ENCODE measurements around the gene IFNL4. TPM values are rescaled to one million over a fixed set of nuclear protein-coding genes. Genes with fewer than 3 reads are reported as not detected.

IFNL4 gene
- total and polyA plus RNA-seq, 2 of the 13 experiments (the other 11 are each of a cell fraction or from before 2014, with no cell fraction given): not detected

DNA sequence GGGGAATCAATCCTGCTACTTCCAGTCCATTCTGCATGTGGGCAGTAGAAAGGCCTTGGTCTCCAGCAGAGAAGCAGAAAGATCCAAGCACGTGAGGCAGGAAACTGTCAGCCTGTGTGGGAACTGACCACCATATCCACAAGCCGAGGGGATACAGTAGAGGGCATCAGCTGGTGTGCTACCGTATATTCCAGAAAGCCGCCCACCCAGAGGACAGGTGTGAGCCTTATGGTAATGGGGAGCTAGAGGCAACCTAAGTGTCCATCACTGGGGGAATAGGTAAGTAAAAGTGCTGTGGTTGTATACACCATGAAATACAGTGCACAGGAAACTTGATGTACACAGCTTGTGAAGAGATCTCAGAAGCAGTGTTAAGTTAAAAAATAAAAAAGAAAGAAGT, 44.7 kb upstream of the IFNL4 start:
- 34% methylated on average over 4 of the region's 4 CpGs for WGBS (ENCODE audit: low lambda C conversion rate)
- Histone ChIP-seq H4K20me1 (ENCODE audit: insufficient read depth, low read length) (no peaks in the 10 kb centered on the region), H2AFZ (ENCODE audit: low read length) (no peak overlapping the region), H3K36me3 (replicated peaks in 1 of 2; ENCODE audit: control insufficient read depth in 1 of 2, insufficient read depth in 2 of 2, low read length in 2 of 2) (no peaks in the 10 kb centered on the region), H3K27ac (ENCODE audit: extremely low read length, insufficient read depth, low read length) (no peak overlapping the region), H3K4me3 (replicated peaks in 1 of 3; ENCODE audit: insufficient read depth in 1 of 3, low read depth in 2 of 3, low read length in 3 of 3) (no peak overlapping the region), H3K9me3 (ENCODE audit: low read length) (no peaks in the 10 kb centered on the region), H3K4me1 (ENCODE audit: insufficient read depth, low read length) (no peaks in the 10 kb centered on the region), H3K27me3 (ENCODE audit: control insufficient read depth in 1 of 2, insufficient read depth in 2 of 2, low read length in 2 of 2) (peaks cover 0 to 10% of the 10 kb centered on the region in 2 experiments; a peak in 2 of 5 replicates), H3K79me2 (ENCODE audit: insufficient read depth, low read length) (no peaks in the 10 kb centered on the region), H3K4me2 (ENCODE audit: low read depth, low read length) (no peak overlapping the region), H3K9ac (ENCODE audit: insufficient read depth, low read depth, low read length) (no peak overlapping the region)
- ChIA-PET CTCF (ENCODE audit: low intra/inter-chr PET ratio, low total read pairs) (no interaction called here), POLR2A (no interaction called here)
- FAIRE-seq: no peak
- in situ Hi-C loops (cut with HindIII; ENCODE audit: extremely low pct_ligation_motif_present, low pct_unique_long_range_greater_than_20kb) (no loop called here), intact Hi-C loops (cut with micrococcal nuclease; ENCODE audit: unreplicated experiment) (no loop called here)
- TF ChIP-seq, protein P1, sequence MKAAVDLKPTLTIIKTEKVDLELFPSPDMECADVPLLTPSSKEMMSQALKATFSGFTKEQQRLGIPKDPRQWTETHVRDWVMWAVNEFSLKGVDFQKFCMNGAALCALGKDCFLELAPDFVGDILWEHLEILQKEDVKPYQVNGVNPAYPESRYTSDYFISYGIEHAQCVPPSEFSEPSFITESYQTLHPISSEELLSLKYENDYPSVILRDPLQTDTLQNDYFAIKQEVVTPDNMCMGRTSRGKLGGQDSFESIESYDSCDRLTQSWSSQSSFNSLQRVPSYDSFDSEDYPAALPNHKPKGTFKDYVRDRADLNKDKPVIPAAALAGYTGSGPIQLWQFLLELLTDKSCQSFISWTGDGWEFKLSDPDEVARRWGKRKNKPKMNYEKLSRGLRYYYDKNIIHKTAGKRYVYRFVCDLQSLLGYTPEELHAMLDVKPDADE (CRISPR knock-in tag; IDR thresholded peaks at IDR 0.05): no peak
- TF ChIP-seq ATF2 (CRISPR knock-in tag; IDR thresholded peaks at IDR 0.05) (no peak), HES4 (CRISPR knock-in tag; IDR thresholded peaks at IDR 0.05; ENCODE audit: borderline replicate concordance) (no peak), KMT2A (CRISPR knock-in tag; IDR thresholded peaks at IDR 0.05) (no peak), TMF1 (CRISPR knock-in tag; IDR thresholded peaks at IDR 0.05; ENCODE audit: low read depth) (no peak), ZNF44 (CRISPR knock-in tag; IDR thresholded peaks at IDR 0.05) (no peak), ZSCAN9 (CRISPR knock-in tag; IDR thresholded peaks at IDR 0.05; ENCODE audit: borderline replicate concordance) (no peak), ZNF451 (CRISPR knock-in tag; IDR thresholded peaks at IDR 0.05) (no peak), ELF3 (CRISPR knock-in tag; IDR thresholded peaks at IDR 0.05) (no peak), KAT8 (CRISPR knock-in tag; IDR thresholded peaks at IDR 0.05) (no peak)
- ATAC-seq: no peak
- no TSS peak for BruUV-seq (replicated peaks)
- no peak for DNase-seq (ENCODE audit: low spot score)

Data from HepG2 (cell line).